Central memory CD4-positive, alpha-beta T cell (primary cell): ENCODE results near the gene OSBPL1A.

ENCODE experiments used
- DNase-seq: peaks from one replicate; pipeline ENCODE4 v3.0.0; 2022
- total RNA-seq, 3 experiments: gene quantifications; one replicate each; lab custom pipeline; 2026; lab: John Stamatoyannopoulos, UW

The OSBPL1A gene
- 2.5 to 5.1 (median 3.1) reads per million in 3 experiments for total RNA-seq

DNA sequence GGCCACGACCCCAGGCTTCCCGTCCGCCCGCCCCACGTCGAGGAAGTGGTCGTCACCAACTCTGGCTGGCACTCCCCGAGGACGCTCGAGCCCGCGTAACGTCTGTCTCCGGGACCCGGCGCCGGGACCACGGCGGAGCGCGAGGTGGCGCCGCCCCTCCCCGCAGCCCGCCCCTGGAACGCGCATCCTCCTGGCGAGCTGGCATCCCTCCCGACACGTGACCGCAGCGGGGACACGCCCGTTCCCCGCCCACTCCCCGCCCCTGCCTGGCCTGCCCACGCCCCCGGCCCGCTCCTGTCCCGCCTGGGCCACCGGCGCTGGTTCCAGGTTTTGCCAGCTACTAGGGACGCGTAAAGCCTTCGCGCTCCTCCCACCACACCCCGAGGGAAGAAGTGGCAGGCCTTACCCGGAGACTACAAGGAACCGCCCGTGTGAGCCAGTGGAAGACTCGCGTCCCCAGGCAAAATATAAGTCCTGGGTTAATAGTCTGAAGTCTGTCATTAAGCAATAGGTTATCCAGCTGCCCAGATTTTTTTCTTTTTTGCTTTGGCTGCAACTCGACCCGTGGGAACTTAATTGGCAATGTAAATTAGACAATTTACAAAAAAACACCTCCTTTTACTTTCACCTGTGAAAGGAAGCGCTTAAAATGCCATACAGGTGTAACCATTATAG, at the start of gene OSBPL1A:
TSS of gene OSBPL1A (minus strand) at position 131 of the 675 bp plus-strand sequence. CDS start 20,291 bp downstream, outside the sequence.
- peak; percentile 59 for DNase-seq

DNA sequence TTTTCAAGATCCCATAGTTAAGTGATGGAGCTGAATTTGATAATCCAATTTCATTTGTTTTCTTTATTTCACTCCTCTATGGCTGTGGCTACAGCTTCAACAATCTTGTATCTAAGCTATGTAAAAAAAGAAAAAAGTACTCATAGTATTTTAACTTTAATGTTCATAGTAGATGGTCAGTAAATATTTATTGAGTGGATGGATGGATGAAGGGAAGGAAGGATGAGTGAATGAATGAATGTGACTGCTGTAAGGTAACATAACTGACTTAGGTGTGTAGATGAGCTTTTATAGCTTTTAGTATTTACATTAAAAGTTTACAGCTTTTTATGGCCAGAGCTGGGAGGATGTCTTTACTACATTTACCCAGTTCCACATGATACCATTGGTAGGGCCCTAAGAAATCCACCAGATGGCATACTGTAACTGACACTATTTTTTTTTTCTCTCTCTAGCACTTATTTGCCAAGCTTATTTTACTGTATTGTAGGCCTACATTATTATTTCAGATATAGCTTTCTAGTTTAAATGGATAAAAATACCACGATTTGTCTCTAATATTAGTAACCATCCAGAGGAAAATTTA, 49.4 kb upstream of the OSBPL1A start:
- DNase-seq, result no peak

DNA sequence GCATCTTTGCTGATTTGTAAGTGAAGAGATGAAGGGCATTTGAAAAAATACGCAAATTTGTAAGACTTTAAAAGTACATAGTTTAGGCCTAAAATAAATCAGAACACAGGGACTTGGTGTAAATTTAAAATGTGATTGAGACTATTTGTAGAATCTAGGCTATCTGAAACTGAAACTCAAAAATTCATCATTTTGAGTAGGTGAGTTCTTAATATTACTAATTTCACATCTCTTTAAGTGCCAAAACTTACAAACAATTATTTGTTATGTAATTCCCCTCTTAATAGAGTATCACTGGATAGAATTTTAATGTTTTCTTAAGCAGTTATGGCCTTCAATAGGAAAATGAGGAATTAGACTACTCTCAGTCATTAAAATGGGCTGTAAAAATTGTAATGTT, 48.8 kb upstream of the OSBPL1A start:
- DNase-seq, result no peak

DNA sequence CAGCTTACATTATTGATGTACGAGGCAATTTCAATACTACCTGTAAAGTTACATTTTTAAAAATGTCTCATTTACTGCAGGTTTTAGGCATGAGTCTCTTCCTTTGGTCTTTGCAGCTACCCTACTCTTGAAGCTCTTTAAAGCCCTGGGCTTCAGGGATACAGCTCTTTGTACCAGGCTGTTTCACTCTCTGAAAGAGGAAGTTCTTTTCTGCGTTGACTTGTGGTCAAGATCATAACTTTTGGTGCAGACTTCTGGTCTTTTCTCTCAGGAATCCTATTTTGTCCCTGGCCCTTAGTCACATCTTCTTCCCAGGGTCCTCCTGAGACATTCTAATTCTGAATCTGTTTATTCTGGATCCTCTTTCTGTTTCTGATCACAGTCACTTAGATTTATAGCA, 46.2 kb upstream of the OSBPL1A start:
- no peak for DNase-seq

DNA sequence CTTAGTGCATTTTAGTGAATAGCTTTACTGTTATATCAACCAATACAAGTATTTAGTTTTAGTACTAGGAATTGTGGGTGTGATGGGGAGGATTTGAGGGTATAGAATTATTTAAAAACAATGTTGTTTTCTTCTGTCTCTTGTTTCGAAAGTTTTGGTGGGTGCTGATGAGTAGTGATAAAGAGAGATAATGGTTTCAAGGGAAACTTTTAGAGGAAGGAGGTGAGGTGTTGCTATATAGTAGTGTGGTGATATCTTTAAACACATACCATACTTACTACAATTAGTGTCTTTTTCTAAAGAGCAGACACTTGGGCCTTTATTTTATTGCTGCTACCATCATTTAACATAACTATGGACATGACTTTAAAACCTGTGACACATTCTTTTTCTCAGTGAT, 39.3 kb upstream of the OSBPL1A start:
- DNase-seq, result no peak

DNA sequence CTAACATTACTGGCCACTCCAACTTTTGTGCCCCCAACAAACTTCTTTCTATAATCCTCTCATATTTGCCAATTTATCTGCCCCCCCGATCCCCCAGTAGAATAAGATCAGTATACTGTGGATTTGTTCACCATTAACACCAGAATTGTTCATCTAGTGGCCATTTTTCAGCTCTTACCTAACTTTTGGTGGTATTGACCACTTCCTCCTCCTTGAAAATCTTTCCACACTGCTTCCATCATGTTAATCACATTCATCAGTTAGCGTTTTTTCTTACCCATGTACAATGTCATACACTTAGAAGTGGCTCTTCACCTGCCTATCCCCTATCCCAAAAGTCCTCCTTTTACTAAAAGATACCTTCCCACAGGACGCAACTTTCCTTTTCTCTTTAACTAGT, 35.0 kb upstream of the OSBPL1A start:
- no peak for DNase-seq

DNA sequence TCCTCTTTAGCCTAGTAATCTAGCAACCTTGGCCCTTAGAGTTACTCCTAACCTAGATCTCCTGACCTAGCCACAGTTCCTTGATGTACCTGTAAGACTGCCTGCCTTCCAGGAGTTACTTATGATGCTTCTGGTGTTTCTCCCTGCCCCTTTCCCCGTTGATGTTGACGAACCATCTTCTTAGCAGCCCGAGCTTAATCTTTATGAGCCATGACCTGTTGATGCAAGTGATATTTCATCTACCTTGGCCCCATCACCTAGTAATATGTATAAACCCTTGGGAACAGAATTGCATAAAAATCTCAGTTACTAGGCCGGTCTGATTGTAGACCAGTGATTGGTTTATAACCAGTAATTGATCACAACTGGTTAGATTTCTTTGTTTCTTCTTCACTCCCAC, 31.6 kb upstream of the OSBPL1A start:
- no peak for DNase-seq

DNA sequence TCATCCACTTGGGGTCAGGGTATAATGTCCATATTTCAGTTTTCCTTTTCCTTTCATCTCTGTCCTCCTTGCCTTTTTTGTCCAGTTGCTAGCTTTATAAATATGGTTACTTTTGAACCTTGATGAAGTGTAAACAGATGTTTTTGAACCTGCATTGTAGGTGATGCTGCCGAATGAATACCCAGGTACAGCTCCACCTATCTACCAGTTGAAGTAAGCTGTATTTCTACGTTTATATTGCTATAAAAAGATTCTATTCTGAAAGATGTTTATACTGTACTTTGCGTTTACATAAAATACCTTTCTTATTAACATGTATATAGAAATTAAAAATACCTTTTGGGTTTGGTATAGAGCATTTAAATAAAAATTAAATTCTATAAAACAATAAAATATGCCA, 31.1 kb upstream of the OSBPL1A start:
- no peak for DNase-seq

DNA sequence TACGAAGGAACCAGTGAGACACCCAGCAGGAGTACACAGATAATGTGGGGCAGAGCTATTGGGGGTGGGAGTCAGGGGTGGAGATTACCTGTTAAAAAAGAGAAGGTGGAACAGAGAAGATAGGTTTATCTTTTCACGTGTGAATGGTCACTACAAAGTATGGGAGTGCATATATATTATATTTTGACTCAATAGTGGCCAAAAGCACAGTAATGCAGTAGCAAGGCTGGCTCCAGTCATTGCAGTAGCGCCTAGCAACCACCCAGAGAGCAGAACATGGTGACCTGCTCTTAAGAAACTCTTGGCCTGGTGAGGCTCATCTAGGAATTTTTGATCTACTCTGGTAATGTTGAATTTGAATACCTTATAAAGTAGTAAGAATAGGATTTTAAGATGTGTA, 29.9 kb upstream of the OSBPL1A start:
- DNase-seq, result no peak

DNA sequence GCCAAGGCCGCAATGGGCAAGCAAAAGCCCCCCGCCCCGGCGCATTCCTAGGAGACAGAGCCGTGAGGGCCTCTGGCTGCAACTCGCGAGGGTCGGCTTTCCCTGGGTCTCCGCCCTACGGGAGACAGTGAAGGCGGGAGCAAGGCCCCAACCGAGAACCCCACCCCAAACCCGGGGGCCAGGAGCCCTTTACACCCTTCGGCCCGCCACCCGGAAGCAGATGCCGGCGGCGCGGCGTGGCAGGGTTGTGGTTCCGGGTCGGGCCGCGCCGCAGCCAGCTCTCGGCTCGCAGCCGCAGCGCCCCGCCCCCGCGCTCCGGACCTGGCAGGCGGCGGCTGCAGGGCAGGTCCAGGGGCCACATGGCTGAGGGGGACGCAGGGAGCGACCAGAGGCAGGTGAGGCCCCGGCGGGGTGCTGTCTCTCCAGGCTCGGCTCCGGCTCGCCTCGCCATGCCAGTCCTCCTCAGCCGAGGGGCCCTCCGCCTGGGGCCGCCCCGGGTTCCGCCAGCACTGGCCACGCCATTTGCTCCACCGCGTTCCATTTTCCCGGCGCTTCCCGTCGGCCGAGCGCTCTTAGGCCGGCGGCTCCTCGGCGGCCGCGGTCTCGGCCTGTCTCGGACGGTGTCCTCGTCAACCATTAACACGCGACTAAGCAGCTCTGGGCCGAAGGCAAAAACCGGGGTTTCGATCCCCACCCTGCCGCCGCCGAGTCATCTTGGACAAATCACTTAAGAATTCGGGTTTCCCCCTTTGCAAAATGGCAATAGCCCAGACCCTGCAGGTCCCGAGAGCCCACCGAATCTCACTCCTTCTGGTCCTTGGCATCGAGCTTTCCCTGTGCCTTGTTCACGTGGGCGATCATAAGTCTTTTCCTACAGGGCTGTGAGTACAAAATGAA, 29.0 kb upstream of the OSBPL1A start, which contains the start of gene IMPACT:
TSS of gene IMPACT (plus strand) at position 273 of the 897 bp plus-strand sequence. CDS start at position 360, 87 bp downstream.
- peak; percentile 67 for DNase-seq

DNA sequence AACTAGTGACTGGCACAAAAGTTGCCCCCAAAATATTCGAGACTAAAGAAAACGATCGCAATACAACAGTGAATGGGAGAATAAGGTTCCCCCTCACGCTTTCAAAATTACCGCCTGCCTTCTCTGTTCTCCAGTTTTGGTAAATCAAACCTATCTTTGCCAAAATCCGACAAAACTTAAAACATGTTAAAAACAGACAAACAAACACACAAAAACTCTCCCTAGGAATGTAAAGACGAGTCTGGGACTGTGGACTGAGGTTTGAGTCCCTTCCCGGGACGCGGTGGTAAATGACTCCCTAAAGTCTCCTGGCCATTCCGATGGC, 28.4 kb upstream of the OSBPL1A start:
- no peak for DNase-seq

DNA sequence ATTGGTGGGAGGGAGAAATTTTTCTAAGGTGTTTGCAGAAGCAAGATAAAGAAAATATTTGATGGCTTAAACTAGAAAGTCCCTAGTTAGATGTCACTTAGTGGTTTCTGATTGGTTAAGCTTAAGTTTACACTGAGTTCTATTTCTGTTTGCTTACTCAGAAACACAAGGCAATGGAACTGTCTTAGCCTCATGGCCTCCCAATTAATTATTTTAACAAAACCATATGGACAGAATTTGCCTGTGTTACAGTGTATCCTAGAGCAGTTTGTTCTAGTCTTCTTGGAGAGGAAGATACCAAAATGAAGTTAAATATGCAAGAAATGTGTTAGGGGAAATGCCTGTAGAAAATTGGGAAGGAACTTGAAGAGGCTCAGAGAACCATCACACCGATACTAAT, 24.2 kb upstream of the OSBPL1A start:
- DNase-seq, result no peak

DNA sequence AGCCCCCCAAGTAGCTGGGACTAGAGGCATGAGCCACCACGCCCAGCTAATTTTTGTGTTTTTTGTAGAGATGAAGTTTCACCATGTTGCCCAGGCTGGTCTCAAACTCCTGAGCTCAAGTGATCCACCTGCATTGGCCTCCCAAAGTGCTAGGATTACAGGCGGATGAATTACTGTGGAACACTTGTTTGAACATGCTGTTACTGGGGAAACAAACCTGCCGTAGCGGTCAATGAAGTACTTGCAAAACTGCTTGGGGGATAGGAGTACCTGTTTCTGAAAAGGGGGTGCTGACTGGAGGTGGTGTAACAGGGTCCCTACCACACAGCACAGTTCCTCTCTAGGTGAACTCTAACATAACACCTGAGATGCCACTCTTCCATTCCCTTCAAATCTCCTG, 22.9 kb upstream of the OSBPL1A start:
- no peak for DNase-seq

DNA sequence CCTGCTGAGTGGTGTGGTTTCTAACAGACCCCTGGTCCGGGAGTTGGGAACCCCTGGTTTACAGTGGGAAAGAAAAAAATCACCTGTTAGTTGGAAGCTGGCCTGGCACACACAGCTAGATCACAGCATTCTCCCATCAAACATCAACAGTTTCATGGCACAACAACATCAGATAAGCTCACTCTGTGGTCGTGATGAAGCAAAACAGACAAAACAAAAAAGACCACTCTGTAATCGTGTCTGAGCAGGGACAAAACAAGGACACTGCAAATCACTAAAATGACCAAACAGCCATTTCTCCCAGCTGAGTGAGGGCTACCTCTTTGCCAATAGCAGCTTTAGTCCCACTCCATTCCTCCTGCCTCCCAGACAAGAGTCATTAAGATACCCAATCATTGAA, 19.9 kb upstream of the OSBPL1A start:
- DNase-seq, result no peak

DNA sequence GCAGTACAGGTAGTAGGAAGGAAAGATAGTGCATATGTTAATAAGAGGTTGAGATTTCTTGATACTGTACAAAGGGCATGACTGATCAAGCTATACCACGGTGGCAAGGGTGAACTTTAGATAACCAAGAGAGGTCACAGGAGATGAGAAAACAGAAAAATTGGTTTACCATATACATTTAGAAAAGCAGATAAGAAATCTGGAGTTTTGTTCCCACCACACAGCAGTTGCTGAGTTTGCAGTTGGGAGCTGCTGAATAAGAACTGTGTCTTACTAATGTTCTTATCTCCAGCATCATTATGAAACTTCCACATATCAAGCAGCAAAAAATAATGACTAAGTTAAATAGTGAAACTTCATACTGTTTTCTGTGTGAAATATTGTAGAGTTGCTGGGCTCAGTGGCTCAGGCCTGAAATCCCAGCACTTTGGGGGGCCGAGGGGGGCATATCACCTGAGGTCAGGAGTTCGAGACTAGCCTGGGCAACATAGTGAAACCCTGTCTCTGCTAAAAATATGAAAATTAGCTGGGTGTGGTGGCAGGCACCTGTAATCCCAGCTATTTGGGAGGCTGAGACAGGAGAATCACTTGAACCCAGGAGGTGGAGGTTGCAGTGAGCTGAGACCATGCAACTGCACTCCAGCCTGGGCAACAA, 16.9 kb upstream of the OSBPL1A start:
- DNase-seq, result no peak

DNA sequence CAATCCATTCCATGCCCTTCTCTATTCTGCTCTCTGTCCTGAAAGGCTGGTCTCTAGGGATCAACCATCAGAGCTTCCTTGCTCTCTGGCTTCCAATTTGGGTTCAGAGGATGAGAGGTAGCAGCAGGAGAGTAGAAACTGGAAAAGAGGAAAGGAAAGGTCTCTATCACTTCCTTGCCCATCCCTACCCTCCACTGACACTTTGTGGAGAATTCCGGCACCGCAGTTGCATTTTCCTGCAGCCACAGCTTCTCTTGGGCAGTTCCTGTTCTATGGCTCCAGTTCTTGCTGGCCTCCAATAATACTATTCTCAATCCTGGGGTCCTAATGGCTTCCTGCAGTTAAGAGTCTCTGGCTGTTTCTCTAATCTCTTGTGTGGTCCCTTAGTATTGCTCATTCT, 15.5 kb upstream of the OSBPL1A start:
- DNase-seq, result no peak

DNA sequence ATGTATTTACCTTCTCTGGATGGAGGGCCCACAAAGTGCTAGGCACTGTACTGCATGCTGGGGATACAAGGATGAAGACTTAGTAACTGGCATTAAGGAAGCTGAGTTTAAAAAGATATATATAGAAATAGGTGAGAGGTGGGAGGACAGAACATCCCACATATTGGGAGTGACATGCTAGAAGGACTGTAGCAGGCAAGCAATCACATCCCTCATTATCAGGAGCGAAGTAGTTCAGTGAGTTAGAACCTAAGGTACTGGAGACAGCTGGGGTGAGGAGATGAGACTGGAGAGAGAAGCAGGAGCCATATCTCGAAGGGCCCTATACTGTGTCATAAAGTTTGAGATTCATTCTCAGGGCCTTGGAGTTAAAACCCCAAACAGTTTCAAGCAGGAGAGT, 10.9 kb upstream of the OSBPL1A start:
- no peak for DNase-seq

DNA sequence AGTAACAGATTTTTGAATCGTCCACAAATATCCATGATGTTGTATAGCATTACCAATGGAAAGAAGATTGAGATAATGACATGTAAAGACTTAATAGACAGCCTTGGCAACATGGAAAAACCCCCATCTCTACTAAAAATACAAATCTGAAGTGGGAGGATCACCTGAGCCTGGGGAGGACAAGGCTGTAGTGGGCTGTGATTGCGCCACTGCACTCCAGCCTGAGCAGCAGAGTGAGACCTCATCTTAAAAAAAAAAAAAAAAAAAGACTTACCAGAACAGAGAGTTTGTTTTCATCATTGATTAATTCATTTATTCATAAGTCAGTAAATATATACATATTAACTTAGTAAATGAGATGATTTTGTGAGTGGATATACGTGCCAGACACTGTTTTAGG, 7.0 kb upstream of the OSBPL1A start:
- DNase-seq, result no peak

DNA sequence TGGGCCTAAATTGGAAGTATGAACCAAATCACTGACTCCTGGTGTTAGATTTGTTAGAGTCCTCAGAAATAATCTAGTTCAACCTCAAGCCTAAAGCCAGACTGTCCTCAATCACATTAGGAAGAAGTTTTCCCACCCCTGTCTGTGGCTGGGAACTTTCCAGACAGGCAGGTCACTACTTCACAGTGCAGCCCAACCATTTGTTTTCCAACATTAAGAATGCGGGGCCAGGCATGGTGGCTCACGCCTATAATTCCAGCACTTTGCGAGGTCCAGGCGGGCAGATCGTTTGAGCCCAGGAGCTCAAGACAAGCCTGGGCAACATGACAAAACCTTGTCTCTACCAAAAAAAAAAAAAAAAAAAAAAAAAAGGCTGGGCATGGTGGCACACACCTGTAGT, 5.5 kb upstream of the OSBPL1A start:
- DNase-seq, result no peak

DNA sequence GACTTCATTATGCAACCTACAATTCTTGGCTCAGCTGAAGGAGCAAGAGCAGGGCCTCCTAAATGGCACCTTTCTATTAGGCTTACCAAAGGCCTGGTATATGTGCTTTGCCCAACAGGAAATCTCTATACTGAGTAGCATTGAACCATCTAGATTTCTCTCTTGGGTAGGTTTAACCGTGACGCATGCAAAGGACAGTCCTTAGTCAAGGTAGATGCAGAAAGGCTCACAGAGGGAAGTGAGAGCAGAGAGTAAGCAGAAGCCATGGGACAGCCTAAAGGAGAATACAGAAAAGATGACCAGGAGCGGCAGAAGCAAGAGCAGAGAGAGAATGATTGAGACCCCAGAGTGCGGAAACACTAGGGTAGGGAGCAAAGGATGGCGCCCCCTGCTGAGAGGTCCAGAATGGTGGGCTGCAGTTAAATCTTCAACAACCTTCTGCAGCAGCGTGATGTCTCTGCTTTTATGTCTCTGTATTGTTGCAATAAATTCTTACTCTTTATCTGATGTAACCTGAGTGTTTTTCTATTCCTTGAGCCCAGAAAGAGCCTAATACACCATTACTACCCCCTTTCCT, 4.7 kb upstream of the OSBPL1A start:
- no peak for DNase-seq

DNA sequence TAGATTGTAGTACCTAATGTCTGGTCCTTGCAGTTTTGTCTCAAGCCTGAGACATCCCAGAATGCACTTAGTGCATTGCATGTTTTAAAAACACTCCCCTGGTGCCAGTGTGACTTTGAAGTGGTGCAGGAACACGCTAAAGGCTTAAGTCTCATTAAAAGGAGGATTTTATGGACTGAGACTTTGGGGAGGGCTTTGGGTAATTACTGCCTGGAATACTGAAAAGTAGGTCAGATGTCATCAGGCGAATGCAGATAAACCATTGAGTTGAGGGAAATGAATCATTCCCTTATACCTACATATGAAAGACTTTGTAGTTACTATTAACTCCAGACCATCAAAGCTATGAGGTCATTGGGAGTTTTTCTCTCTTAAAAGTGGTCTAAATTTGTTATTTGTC, 3.0 kb upstream of the OSBPL1A start:
- no peak for DNase-seq

DNA sequence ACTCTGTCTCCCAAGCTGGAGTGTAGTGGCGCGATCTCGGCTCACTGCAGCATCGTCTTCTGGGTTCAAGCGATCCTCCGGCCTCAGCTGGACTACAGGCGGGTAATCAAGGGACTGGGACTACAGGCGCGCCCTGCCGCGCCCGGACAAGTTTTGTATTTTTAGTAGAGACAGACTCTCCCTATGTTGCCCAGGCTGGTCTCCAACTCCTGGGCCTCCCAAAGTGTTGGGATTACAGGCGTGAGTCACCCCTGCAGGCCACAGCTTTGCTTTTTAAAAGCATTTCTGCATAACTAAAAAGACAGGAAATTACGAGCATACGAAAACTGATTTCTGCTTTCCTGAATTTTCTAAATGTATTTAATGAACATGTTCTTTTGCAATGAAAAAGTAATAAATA, 916 bp upstream of the OSBPL1A start:
- DNase-seq, result no peak

DNA sequence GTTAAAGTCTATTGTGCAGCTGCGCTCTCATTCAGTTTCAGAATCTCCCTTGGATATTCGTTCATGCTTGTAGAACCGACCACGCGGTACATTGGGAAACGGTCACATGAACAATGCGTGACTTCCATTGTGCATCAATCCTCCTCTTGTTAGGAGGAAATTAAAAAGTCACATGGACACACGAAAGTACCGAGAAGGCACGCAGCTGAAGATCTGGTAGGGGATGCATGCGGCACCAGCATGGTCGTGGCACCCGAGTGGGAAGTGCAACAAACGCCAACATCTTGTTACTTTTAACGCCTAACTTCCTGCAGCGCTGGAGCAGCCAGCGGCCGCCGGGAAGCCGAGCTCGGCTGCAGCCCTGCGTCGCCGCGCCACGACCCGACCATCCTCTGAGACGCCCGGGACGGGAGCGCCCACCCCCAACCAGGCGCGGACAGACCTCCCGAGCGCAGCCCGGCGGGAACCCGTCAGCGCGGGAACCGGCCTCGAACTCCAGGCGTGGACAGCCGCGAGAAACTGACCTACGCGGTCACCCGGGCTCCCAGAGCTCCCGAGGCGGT, 412 bp downstream of the OSBPL1A start:
- DNase-seq, result peak; percentile 15
